MM.1S (cell line): ENCODE measurements around the gene TCF7L2.

Experiments used
- DNase-seq: peaks from one replicate; pipeline ENCODE4 v3.0.0-alpha.2; 2015
- H2AFZ ChIP-seq: fragments of 300-600 bp; sonication (generic); 2 replicates; pipeline ENCODE4 v1.6.0; 2016; ENCODE audit warnings: antibody characterized with exemption, low read length
- H3F3A ChIP-seq: fragments of 300-600 bp; sonication (generic); 2 replicates; pipeline ENCODE4 v1.6.1; 2016; ENCODE audit warnings: mild to moderate bottlenecking, antibody characterized with exemption, low read length, moderate library complexity, mixed read lengths; ENCODE audit not compliant: insufficient read depth
- H3K27ac ChIP-seq: fragments of 300-600 bp; sonication (generic); 2 replicates; pipeline ENCODE4 v1.5.1; 2016; ENCODE audit warnings: mild to moderate bottlenecking, low read length
- H3K27me3 ChIP-seq: fragments of 300-600 bp; sonication (generic); replicated peaks from 2 replicates; pipeline ENCODE4 v1.6.0; 2016; ENCODE audit warnings: low read length; ENCODE audit not compliant: insufficient read depth
- H3K36me3 ChIP-seq: fragments of 300-600 bp; sonication (generic); replicated peaks from 2 replicates; pipeline ENCODE4 v1.6.1; 2016; ENCODE audit warnings: mild to moderate bottlenecking, low read length, mixed read lengths; ENCODE audit not compliant: insufficient read depth
- H3K4me1 ChIP-seq: fragments of 300-600 bp; sonication (generic); 2 replicates; pipeline ENCODE4 v1.6.1; 2016; ENCODE audit warnings: low read length, mixed read lengths
- H3K4me2 ChIP-seq: fragments of 300-600 bp; sonication (generic); 2 replicates; pipeline ENCODE4 v1.6.0; 2016; ENCODE audit warnings: low read depth, low read length
- H3K4me3 ChIP-seq: fragments of 300-600 bp; sonication (generic); 2 replicates; pipeline ENCODE4 v1.5.1; 2016; ENCODE audit warnings: low read length, mixed read lengths
- H3K79me2 ChIP-seq: fragments of 300-600 bp; sonication (generic); 2 replicates; pipeline ENCODE4 v1.6.1; 2016; ENCODE audit warnings: mixed run types, low read length, mixed read lengths
- H3K9ac ChIP-seq: fragments of 300-600 bp; sonication (generic); 2 replicates; pipeline ENCODE4 v1.6.1; 2016; ENCODE audit warnings: low read length, mixed read lengths
- H3K9me2 ChIP-seq: fragments of 300-600 bp; sonication (generic); replicated peaks from 2 replicates; pipeline ENCODE4 v1.6.1; 2016; ENCODE audit warnings: mild to moderate bottlenecking, low read length, mixed read lengths; ENCODE audit not compliant: insufficient read depth
- H3K9me3 ChIP-seq: fragments of 300-600 bp; sonication (generic); replicated peaks from 2 replicates; pipeline ENCODE4 v1.6.1; 2016; ENCODE audit warnings: mild to moderate bottlenecking, low read length, mixed read lengths; ENCODE audit not compliant: insufficient read depth
- H4K20me1 ChIP-seq: fragments of 300-600 bp; sonication (generic); 2 replicates; pipeline ENCODE4 v1.6.1; 2016; ENCODE audit warnings: mild to moderate bottlenecking, low read length, moderate library complexity, mixed read lengths; ENCODE audit not compliant: insufficient read depth
- EZH2 ChIP-seq: fragments of 300-600 bp; sonication (generic); optimal IDR thresholded peaks from 2 replicates; pipeline ENCODE3; 2017; ENCODE audit warnings: low read depth, mild to moderate bottlenecking, antibody characterized with exemption, low read length, mixed read lengths
- EZH2phosphoT487 ChIP-seq: fragments of 300-600 bp; sonication (generic); IDR thresholded peaks from 2 replicates; pipeline ENCODE4 v1.6.1; 2018; ENCODE audit warnings: antibody characterized with exemption, low read length
- TF ChIP-seq, protein P1 (sequence below): fragments of 300-600 bp; sonication (generic); IDR thresholded peaks from 2 replicates; pipeline ENCODE4 v1.5.1; 2016; ENCODE audit warnings: antibody characterized with exemption, low read length, mixed read lengths

Gene TCF7L2

DNA sequence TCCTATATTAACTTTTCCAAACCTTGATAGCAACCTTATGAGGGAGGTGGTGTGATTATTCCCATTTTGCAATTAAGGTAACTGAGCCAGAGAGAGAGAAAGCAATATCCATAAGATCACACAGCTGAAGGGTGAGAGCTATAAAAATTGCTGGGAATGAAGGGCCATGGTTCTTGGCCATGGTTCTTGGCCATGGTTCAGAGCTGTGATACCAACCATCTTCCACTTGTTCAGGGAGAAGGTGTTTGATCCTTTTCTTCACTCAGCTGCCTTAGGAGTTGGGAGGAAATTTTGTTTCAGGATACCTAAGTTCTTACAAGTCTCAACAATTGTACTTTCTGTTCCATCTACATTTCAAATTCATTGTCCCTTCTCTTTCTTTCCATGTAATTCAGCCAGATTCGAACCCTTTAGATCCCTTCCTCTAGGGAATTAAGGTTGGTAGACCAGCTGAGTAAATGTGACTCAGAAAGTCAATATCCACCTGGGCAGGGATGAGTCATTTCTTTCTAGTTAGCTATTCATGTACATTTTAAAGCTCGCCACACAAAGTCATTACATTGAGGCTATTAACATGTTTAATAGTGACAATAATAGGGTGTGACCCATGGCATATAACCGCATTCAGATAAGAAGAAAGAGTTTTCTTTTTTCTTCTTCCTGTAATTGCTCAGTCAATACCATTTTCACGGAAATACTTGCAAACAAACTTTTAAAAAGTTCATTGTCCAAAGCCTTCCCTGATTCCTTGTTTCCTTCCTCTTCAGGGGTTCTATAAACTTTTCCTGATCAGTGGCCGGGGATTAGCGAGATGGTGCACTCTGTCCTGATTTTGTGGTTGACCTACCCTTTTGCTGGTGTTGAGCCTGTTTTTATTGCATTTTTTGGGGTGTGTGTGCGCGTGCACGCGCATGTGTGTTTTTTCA is 143.4 kb downstream of the TCF7L2 start:
- no peak overlapping the region for H3K9ac ChIP-seq
- no peak overlapping the region for H3K4me2 ChIP-seq
- H3K27ac ChIP-seq: no peak overlapping the region
- H4K20me1 ChIP-seq: no peaks in the 10 kb centered on the region
- H2AFZ ChIP-seq: no peak overlapping the region
- H3K9me3 ChIP-seq: no peaks in the 10 kb centered on the region
- no peaks in the 10 kb centered on the region for H3K9me2 ChIP-seq
- H3K79me2 ChIP-seq: no peaks in the 10 kb centered on the region
- no peak for DNase-seq
- no peak overlapping the region for H3K4me3 ChIP-seq
- H3K27me3 ChIP-seq: no peaks in the 10 kb centered on the region
- no peaks in the 10 kb centered on the region for H3K4me1 ChIP-seq
- H3F3A ChIP-seq: no peaks in the 10 kb centered on the region
- TF ChIP-seq EZH2phosphoT487 (no peak), EZH2 (no peak)
- TF ChIP-seq, protein P1, sequence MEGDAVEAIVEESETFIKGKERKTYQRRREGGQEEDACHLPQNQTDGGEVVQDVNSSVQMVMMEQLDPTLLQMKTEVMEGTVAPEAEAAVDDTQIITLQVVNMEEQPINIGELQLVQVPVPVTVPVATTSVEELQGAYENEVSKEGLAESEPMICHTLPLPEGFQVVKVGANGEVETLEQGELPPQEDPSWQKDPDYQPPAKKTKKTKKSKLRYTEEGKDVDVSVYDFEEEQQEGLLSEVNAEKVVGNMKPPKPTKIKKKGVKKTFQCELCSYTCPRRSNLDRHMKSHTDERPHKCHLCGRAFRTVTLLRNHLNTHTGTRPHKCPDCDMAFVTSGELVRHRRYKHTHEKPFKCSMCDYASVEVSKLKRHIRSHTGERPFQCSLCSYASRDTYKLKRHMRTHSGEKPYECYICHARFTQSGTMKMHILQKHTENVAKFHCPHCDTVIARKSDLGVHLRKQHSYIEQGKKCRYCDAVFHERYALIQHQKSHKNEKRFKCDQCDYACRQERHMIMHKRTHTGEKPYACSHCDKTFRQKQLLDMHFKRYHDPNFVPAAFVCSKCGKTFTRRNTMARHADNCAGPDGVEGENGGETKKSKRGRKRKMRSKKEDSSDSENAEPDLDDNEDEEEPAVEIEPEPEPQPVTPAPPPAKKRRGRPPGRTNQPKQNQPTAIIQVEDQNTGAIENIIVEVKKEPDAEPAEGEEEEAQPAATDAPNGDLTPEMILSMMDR: no peak
- no peaks in the 10 kb centered on the region for H3K36me3 ChIP-seq

DNA sequence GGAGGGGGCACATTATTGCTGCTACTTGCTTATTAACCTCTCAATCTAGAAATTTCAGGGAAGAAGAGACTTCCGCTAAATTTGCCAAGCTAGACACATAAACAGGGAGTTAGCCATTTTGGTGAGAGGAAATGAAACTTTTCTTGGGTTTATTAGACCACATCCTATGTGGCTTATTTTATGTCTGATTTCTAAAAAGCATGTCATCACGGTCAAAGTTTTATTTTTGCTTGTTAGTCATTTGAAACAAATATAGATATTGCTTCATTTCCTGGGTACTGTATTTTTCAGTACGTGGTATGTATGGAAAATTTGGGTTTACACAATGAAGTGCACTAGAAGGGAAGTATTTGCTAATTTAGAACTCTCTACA is 144.1 kb downstream of the TCF7L2 start:
- H2AFZ ChIP-seq: no peak overlapping the region
- no peaks in the 10 kb centered on the region for H3K9me3 ChIP-seq
- H3F3A ChIP-seq: no peaks in the 10 kb centered on the region
- H3K9me2 ChIP-seq: no peaks in the 10 kb centered on the region
- TF ChIP-seq EZH2 (no peak), EZH2phosphoT487 (no peak)
- TF ChIP-seq, protein P1: no peak
- H4K20me1 ChIP-seq: no peaks in the 10 kb centered on the region
- no peaks in the 10 kb centered on the region for H3K27me3 ChIP-seq
- DNase-seq: peak; percentile 8
- H3K4me2 ChIP-seq: no peak overlapping the region
- H3K36me3 ChIP-seq: no peaks in the 10 kb centered on the region
- no peak overlapping the region for H3K27ac ChIP-seq
- H3K9ac ChIP-seq: no peak overlapping the region
- no peaks in the 10 kb centered on the region for H3K4me1 ChIP-seq
- H3K79me2 ChIP-seq: no peaks in the 10 kb centered on the region
- H3K4me3 ChIP-seq: no peak overlapping the region

DNA sequence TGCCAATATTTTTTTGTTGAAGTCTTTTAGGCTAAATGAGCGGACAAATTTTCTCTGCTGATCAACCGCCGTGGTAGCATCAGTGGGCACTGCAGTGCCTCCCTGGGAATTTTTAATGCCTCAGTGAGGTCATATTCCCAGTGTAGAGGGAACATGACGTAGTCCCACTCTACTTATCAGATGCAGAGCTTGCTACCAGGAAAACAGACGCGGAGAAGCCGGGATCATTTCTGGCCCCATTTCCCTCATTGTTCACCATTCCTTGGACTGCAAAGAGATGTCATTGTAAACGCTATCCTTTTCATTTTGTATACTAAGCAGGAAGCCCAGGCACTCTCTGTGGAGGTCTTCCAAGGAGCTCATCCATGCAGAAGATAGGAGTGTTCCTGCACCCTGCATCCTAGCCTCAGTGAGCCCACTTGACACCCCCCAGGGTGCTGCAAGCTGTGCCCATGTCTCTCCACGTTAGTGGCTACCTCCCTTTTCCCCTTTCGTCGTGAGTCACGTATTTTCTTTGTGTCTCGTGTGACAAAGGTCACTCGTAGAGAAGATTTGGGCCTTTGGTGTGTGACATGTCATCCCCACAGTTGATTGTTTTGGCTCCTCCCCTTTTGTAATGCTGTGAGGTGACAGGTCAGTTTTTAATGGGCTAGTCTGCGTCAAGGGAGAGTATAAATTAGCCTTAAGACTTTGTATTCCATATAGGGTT is 145.5 kb downstream of the TCF7L2 start:
- Histone ChIP-seq H3K9me3 (no peaks in the 10 kb centered on the region), H3F3A (no peaks in the 10 kb centered on the region), H4K20me1 (no peaks in the 10 kb centered on the region), H2AFZ (no peak overlapping the region), H3K27me3 (no peaks in the 10 kb centered on the region), H3K4me2 (no peak overlapping the region), H3K79me2 (no peaks in the 10 kb centered on the region), H3K9ac (no peak overlapping the region), H3K4me1 (no peaks in the 10 kb centered on the region), H3K27ac (no peak overlapping the region), H3K4me3 (no peak overlapping the region), H3K36me3 (no peaks in the 10 kb centered on the region), H3K9me2 (no peaks in the 10 kb centered on the region)
- no peak for TF ChIP-seq EZH2phosphoT487
- TF ChIP-seq, protein P1: no peak
- TF ChIP-seq EZH2: no peak
- no peak for DNase-seq
